Activated B cell treated with CpG ODN at 0.5 μM for 24 hours (primary cell): Measurements from ENCODE around the gene BCL3. TPM values are rescaled to one million over a fixed set of nuclear protein-coding genes. Genes with fewer than 3 reads are reported as not detected.

Experiments used
- ATAC-seq: fragments of 200-7000 bp; cut with Tn5 transposase; one replicate; pipeline ENCODE4 v1.10.0; 2021; ENCODE audit warnings: low read depth, mild to moderate bottlenecking, moderate library complexity
- CTCF ChIA-PET: fragments of 350-600 bp; sonication (Branson Sonifier 250); formaldehyde crosslinking; loops from one replicate; lab custom pipeline; 2021; ENCODE audit warnings: antibody characterized with exemption; lab: Charles Lee
- POLR2A ChIA-PET: fragments of 350-600 bp; sonication (Branson Sonifier 250); formaldehyde crosslinking; loops from one replicate; lab custom pipeline; 2021; ENCODE audit warnings: antibody characterized with exemption; lab: Charles Lee
- DNase-seq: peaks from one replicate; pipeline ENCODE4 v3.0.0; 2022
- H3K27ac Mint-ChIP-seq: one replicate; pipeline ENCODE4 v1.8.0; 2020; ENCODE audit warnings: mixed read lengths
- H3K27me3 Mint-ChIP-seq: one replicate; pipeline ENCODE4 v1.8.0; 2021; ENCODE audit warnings: mixed read lengths
- H3K36me3 Mint-ChIP-seq: one replicate; pipeline ENCODE4 v1.8.0; 2021; ENCODE audit warnings: low read depth, mixed read lengths
- H3K4me1 Mint-ChIP-seq: one replicate; pipeline ENCODE4 v1.8.0; 2021; ENCODE audit warnings: mixed read lengths
- H3K4me3 Mint-ChIP-seq: one replicate; pipeline ENCODE4 v1.8.0; 2020; ENCODE audit warnings: mild to moderate bottlenecking, mixed read lengths
- H3K9me3 Mint-ChIP-seq: one replicate; pipeline ENCODE4 v1.8.0; 2020; ENCODE audit warnings: mixed read lengths
- CTCF ChIP-seq: fragments of 200-600 bp; IDR thresholded peaks from one replicate; pipeline ENCODE4 v1.8.0; 2022; ENCODE audit warnings: antibody characterized with exemption, mild to moderate bottlenecking
- intact Hi-C: fragments of 100-400 bp; cut with micrococcal nuclease; formaldehyde crosslinking; loops from one replicate; pipeline ENCODE4 v1.15.1; 2024
- total RNA-seq: library from RNA; stranded (reverse); gene quantifications from 2 replicates; pipeline ENCODE4 v1.2.3, GENCODE V29; 2022

BCL3 gene
- total RNA-seq, 1 donor from 2014 or later: 149 TPM

GRCh38 chr19:44747739-44748425 lies 626 bp upstream of the BCL3 start:
- peaks cover 57% of the 10 kb centered on the region for H3K4me1 Mint-ChIP-seq
- DNase-seq: peak; percentile 54

GRCh38 chr19:44749292-44749691 lies 784 bp downstream of the BCL3 start:
- peaks cover 65% of the 10 kb centered on the region for H3K4me1 Mint-ChIP-seq
- no peaks in the 10 kb centered on the region for H3K9me3 Mint-ChIP-seq
- intact Hi-C loops: no loop called here
- ChIA-PET CTCF (interaction anchor here (1.0 to 2.5 kb wide), 4 partner anchors 20 to 25 kb away, joined by 3 to 16 read pairs (median 6); no protein-coding TSS in a partner anchor), POLR2A (interaction anchor here (0.6 to 10.5 kb wide), 11 partner anchors 10 to 542 kb away, joined by 3 to 283 read pairs (median 4); partner anchors contain the start of genes CLPTM1 and PPP1R37)
- peaks cover 50% of the 10 kb centered on the region for H3K36me3 Mint-ChIP-seq
- no peaks in the 10 kb centered on the region for H3K27me3 Mint-ChIP-seq
- DNase-seq: no peak
- H3K27ac Mint-ChIP-seq: peak overlapping the region; percentile 96
- no peak for ATAC-seq
- peak overlapping the region; percentile 95 for H3K4me3 Mint-ChIP-seq
- no peak for TF ChIP-seq CTCF

More at GRCh38 chr19:44747739-44748425, 626 bp upstream of the BCL3 start:
- H3K27me3 Mint-ChIP-seq: no peaks in the 10 kb centered on the region
- peak; percentile 6 for ATAC-seq
- H3K36me3 Mint-ChIP-seq: peaks cover 42% of the 10 kb centered on the region
- TF ChIP-seq CTCF: no peak
- CTCF ChIA-PET: no interaction called here
- H3K4me3 Mint-ChIP-seq: peak overlapping the region; percentile 98
- H3K27ac Mint-ChIP-seq: peak overlapping the region; percentile 97
- H3K9me3 Mint-ChIP-seq: no peaks in the 10 kb centered on the region
- intact Hi-C loops: loop anchor here (1.0 kb wide), 2 partner anchors 22 to 24 kb away; no protein-coding TSS in a partner anchor
- POLR2A ChIA-PET: interaction anchor here (0.6 to 0.9 kb wide), 3 partner anchors 24 to 719 kb away, joined by 3 to 4 read pairs (median 4); no protein-coding TSS in a partner anchor

GRCh38 chr19:44749994-44750393 lies 1.5 kb downstream of the BCL3 start:
- DNase-seq: no peak
- no peaks in the 10 kb centered on the region for H3K9me3 Mint-ChIP-seq
- POLR2A ChIA-PET: interaction anchor here (1.1 to 10.5 kb wide), 6 partner anchors 17 to 343 kb away, joined by 3 to 283 read pairs (median 7); partner anchors contain the start of genes CLPTM1 and PPP1R37

GRCh38 chr19:44752123-44752815 lies 3.8 kb downstream of the BCL3 start:
- DNase-seq: no peak
- Mint-ChIP-seq H3K27me3 (no peaks in the 10 kb centered on the region), H3K4me1 (peaks cover 73% of the 10 kb centered on the region), H3K9me3 (no peaks in the 10 kb centered on the region), H3K27ac (peak overlapping the region; percentile 96), H3K4me3 (peak overlapping the region; percentile 95), H3K36me3 (peaks cover 71% of the 10 kb centered on the region)
- CTCF ChIA-PET: interaction anchor here (1.9 to 3.5 kb wide), 3 partner anchors 19 to 28 kb away, joined by 6 to 35 read pairs (median 29); no protein-coding TSS in a partner anchor
- TF ChIP-seq CTCF: no peak
- intact Hi-C loops: loop anchor here (5.0 to 10.0 kb wide), 6 partner anchors 250 to 893 kb away; partner anchors contain the start of genes BLOC1S3, GEMIN7, PPP1R37 and RELB
- no peak for ATAC-seq
- POLR2A ChIA-PET: interaction anchor here (0.6 to 10.5 kb wide), 12 partner anchors 8 to 412 kb away, joined by 3 to 283 read pairs (median 6); partner anchors contain the start of genes CLPTM1 and TOMM40

More at GRCh38 chr19:44749994-44750393, 1.5 kb downstream of the BCL3 start:
- H3K4me1 Mint-ChIP-seq: peaks cover 70% of the 10 kb centered on the region
- no peak for TF ChIP-seq CTCF
- intact Hi-C loops: loop anchor here (5.0 to 10.0 kb wide), 6 partner anchors 252 to 895 kb away; partner anchors contain the start of genes BLOC1S3, GEMIN7, PPP1R37 and RELB
- peak overlapping the region; percentile 96 for H3K27ac Mint-ChIP-seq
- H3K36me3 Mint-ChIP-seq: peaks cover 55% of the 10 kb centered on the region
- ATAC-seq: no peak
- H3K27me3 Mint-ChIP-seq: no peaks in the 10 kb centered on the region
- peak overlapping the region; percentile 95 for H3K4me3 Mint-ChIP-seq
- CTCF ChIA-PET: interaction anchor here (1.7 to 2.5 kb wide), 2 partner anchors 21 to 26 kb away, joined by 8 to 16 read pairs; no protein-coding TSS in a partner anchor
